T47D (cell line): ENCODE data around the gene HPS5.

ENCODE experiments used
- DNase-seq, 2 experiments: peaks; one replicate each; pipeline versions ENCODE4 v3.0.0 to v3.0.0-alpha.2; 2011 to 2012; ENCODE audit warnings: low read depth in 1 of 2, low spot score in 1 of 2
- JUND ChIP-seq: IDR thresholded peaks from 2 replicates; pipeline ENCODE4 v1.6.1; 2012; ENCODE audit warnings: low read depth
- in situ Hi-C: cut with HindIII; loops from 2 replicates; pipeline ENCODE4 v1.10.0; 2016; ENCODE audit warnings: low sequenced_read_pairs, low pct_unique_long_range_greater_than_20kb

The HPS5 gene

DNA sequence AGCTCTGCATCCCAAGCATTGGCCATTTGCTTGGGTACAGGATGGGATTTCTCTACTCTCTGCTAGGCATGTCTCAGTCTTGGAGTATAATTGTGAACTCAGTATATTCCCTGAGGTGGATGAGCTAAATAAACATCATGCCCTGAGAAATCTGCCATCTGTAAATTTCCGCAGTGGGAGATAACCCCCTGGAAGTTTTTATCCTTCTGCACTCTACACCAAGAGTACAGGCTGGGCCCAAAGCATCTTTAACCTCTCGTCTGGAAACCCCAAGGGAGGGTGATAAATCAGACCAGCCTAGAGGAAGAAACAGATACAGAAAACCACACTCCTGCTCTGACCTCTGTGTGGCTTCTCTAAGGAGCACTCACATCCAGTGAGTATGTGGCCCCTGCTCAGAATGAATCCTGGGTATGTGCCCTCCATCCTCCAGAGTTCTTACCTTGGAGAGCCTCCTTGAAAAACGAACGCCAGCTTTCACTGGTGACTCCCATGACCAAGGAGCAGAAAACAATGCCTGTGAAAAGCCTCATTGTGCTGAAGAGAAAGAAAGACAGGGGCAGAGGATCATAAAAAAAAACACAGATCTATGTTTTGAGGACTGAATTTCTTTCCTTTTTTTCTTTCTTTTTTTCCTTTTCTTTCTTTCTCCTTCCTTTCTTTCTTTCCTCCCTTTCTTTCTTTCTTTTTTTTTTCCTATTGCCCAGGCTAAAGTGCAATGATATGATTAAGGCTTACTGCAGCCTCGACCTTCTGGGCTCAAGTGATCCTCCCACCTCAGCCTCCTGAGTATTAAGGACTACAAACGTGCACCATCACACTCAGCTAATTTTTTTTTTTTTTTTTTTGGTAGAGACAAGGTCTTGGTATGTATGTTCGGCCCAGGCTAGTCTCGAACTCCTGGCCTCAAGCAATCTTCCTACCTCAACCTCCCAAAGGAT is 86.3 kb downstream of the HPS5 start:
- in situ Hi-C loops, result no loop called here
- TF ChIP-seq JUND, result no peak
- DNase-seq, result no peak

DNA sequence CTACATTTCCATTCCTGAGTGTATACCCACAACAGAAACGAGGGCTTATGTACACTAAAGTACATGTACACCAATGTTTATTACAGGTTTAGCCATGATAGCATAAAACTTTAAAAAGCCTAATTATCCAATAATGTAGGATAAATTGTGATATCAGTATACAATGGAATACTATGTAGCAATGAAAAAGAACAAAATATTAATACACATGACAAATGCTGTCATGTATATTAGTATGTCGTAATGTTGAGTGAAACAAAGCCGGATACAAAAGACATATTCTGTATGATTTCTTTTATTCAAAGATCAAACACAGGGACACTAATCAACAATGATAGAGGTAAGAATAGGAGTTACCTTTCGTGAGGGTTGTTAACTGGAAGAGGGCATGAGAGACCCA is 88.0 kb downstream of the HPS5 start:
- no peak for TF ChIP-seq JUND
- in situ Hi-C loops, result no loop called here

DNA sequence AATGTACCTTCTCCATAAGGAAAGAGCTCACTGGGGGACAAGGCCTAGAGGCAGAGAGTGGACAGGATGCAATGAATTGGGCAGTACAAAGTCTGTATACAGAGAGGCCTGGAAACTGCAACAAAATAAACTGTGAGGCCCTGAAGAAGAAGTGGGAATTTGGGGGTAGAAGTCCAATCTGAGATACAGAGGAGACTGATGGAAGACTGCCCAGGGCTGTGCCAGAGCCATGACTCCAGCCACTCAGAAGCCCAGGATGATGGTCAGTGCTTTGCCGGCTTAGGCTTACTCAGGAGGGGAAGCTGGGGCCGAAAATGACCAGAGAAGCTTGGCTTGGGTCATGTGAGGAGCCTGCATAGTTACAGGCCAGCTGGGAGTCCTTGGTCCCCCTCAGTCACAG is 91.1 kb downstream of the HPS5 start:
- TF ChIP-seq JUND, result no peak
- in situ Hi-C loops, result no loop called here
- no peak for DNase-seq

More for the DNA sequence above, 88.0 kb downstream of the HPS5 start:
- no peak for DNase-seq

DNA sequence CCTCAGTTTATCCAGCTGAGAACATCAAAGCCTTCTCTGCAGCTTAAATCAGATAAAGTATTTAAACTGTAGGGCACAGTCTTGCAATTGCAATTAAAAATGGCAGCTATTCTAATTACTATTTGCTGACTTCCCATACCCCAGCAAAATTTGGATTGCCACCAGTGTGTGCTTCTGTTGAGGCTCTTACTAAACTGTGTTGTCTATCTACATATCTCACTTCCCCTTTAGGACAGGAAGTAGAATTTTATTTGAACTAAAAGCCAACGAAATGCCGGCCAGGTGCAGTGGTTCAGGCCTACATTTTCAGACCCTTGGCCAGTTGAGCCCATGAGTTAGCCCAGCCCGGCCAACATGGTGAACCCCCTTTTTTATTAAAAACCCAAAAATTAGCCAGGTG is 92.4 kb downstream of the HPS5 start:
- in situ Hi-C loops, result no loop called here
- no peak for DNase-seq
- no peak for TF ChIP-seq JUND
